ENCODE results near the gene RABL6. TPM values are rescaled to one million over a fixed set of nuclear protein-coding genes. Genes with fewer than 3 reads are reported as not detected.

The RABL6 gene
- total RNA-seq, 2 experiments from 2014 or later, result 83.4 to 85.3 TPM

GRCh38 chr9:136854113-136854841 is 46.5 kb downstream of the RABL6 start:
- Mint-ChIP-seq H3K4me1 (ENCODE audit: low read depth) (peaks cover 7% of the 10 kb centered on the region), H3K36me3 (peaks cover 3% of the 10 kb centered on the region), H3K9me3 (no peaks in the 10 kb centered on the region), H3K27ac (no peak overlapping the region), H3K27me3 (no peaks in the 10 kb centered on the region), H3K4me3 (no peak overlapping the region)
- DNase-seq, result no peak
- intact Hi-C loops (cut with micrococcal nuclease), result no loop called here
- POLR2A ChIA-PET, result interaction anchor here (1.3 kb wide), 1 partner anchor 9 kb away, joined by 3 read pairs; no protein-coding TSS in a partner anchor
- CTCF ChIA-PET, result no interaction called here

DNA sequence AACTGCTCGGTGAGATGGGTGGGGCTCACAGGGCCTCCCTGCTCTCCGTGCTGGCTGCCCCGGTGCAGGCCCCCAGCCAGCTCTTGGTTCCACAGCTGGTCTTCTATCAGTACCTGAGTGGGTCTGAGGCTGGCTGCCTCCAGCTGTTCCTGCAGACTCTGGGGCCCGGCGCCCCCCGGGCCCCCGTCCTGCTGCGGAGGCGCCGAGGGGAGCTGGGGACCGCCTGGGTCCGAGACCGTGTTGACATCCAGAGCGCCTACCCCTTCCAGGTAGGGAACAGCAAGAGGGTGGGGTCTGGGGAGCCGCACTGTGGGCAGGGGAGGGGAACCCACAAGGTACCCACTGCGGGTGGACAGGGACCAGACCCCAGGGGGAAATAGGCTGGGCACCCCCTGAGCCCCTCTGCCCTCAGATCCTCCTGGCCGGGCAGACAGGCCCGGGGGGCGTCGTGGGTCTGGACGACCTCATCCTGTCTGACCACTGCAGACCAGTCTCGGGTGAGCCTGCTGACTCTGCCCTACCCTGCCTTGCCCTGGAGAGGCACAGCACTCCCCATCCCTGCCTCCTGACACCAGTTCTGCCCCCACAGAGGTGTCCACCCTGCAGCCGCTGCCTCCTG is 47.2 kb downstream of the RABL6 start:
- no peak overlapping the region for H3K4me3 Mint-ChIP-seq
- H3K27ac Mint-ChIP-seq, result no peak overlapping the region
- no peaks in the 10 kb centered on the region for H3K9me3 Mint-ChIP-seq
- intact Hi-C loops (cut with micrococcal nuclease), result no loop called here
- peaks cover 2% of the 10 kb centered on the region for H3K36me3 Mint-ChIP-seq
- no peaks in the 10 kb centered on the region for H3K27me3 Mint-ChIP-seq
- ChIA-PET POLR2A (no interaction called here), CTCF (no interaction called here)
- H3K4me1 Mint-ChIP-seq (ENCODE audit: low read depth), result peaks cover 4% of the 10 kb centered on the region
- no peak for DNase-seq

DNA sequence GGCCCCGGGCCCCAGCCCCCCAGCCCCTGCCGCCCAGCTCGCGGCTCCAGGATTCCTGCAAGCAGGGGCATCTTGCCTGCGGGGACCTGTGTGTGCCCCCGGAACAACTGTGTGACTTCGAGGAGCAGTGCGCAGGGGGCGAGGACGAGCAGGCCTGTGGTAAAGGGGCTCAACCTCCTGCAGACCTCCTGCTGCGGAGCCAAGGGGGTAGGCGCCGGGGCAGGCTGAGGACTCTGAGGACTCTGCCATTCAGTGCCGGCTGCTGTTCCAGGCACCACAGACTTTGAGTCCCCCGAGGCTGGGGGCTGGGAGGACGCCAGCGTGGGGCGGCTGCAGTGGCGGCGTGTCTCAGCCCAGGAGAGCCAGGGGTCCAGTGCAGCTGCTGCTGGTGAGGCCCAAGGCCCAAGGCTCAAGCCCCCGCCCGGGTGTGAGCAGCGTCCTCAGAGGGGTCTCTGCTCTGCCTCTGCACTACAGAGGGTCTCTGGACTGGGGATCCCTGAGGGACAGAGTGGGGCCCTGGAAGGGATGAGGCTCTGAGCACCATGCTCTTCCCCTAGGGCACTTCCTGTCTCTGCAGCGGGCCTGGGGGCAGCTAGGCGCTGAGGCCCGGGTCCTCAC is 47.8 kb downstream of the RABL6 start:
- ChIA-PET CTCF (no interaction called here), POLR2A (no interaction called here)
- Mint-ChIP-seq H3K4me3 (no peak overlapping the region), H3K9me3 (no peaks in the 10 kb centered on the region), H3K36me3 (peaks cover 2% of the 10 kb centered on the region), H3K27me3 (no peaks in the 10 kb centered on the region), H3K4me1 (ENCODE audit: low read depth) (no peaks in the 10 kb centered on the region), H3K27ac (no peak overlapping the region)
- intact Hi-C loops (cut with micrococcal nuclease), result no loop called here
- DNase-seq, result no peak

DNA sequence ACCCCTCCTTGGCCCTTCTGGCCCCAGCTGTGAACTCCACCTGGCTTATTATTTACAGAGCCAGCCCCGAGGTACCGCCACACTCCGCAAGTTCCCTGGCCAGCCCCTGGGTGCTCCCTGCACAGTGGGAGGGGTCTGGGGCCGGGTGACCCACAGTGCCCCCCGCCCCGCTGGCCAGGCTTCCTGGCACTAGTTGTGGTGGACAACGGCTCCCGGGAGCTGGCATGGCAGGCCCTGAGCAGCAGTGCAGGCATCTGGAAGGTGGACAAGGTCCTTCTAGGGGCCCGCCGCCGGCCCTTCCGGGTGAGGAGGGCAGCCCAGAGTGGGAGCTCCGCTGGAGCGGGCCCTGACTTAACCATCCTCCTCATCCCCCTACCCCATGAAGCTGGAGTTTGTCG is 48.3 kb downstream of the RABL6 start:
- no peak overlapping the region for H3K27ac Mint-ChIP-seq
- intact Hi-C loops (cut with micrococcal nuclease), result no loop called here
- CTCF ChIA-PET, result no interaction called here
- no peaks in the 10 kb centered on the region for H3K27me3 Mint-ChIP-seq
- POLR2A ChIA-PET, result interaction anchor here (0.6 kb wide), 1 partner anchor 10 kb away, joined by 3 read pairs; the partner anchor contains the start of gene EDF1
- no peaks in the 10 kb centered on the region for H3K9me3 Mint-ChIP-seq
- DNase-seq, result no peak
- H3K36me3 Mint-ChIP-seq, result peaks cover 2% of the 10 kb centered on the region
- no peak overlapping the region for H3K4me3 Mint-ChIP-seq
- no peaks in the 10 kb centered on the region for H3K4me1 Mint-ChIP-seq (ENCODE audit: low read depth)

DNA sequence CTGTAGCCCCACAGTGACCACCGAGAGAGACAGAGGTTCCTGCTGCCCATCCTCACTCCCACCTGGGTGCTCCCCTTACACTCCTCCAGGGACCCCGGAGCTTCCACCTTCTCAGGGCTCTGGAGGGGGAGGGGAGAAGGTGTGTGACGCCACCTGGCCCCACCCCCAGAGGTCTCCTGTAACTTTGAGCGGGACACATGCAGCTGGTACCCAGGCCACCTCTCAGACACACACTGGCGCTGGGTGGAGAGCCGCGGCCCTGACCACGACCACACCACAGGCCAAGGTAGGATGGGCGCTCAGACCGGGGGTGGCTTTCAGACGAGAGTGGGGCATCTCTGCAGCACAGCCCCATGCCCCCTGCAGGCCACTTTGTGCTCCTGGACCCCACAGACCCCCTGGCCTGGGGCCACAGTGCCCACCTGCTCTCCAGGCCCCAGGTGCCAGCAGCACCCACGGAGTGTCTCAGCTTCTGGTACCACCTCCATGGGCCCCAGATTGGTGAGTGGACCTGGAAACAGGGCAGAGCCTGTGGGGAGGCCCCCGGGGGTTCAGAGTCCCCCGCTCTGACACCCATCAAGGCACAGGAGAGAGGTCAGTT is 48.9 kb downstream of the RABL6 start:
- Mint-ChIP-seq H3K27me3 (no peaks in the 10 kb centered on the region), H3K27ac (no peak overlapping the region), H3K36me3 (peaks cover 2% of the 10 kb centered on the region), H3K4me3 (no peak overlapping the region), H3K4me1 (ENCODE audit: low read depth) (no peaks in the 10 kb centered on the region), H3K9me3 (no peaks in the 10 kb centered on the region)
- CTCF ChIA-PET, result no interaction called here
- intact Hi-C loops (cut with micrococcal nuclease), result no loop called here
- DNase-seq, result no peak
- POLR2A ChIA-PET, result interaction anchor here (0.6 kb wide), 1 partner anchor 9 kb away, joined by 3 read pairs; the partner anchor contains the start of gene EDF1

GRCh38 chr9:136857166-136857565 is 49.4 kb downstream of the RABL6 start:
- DNase-seq, result no peak
- Mint-ChIP-seq H3K4me1 (ENCODE audit: low read depth) (no peaks in the 10 kb centered on the region), H3K36me3 (peaks cover 2% of the 10 kb centered on the region), H3K27ac (no peak overlapping the region), H3K27me3 (no peaks in the 10 kb centered on the region), H3K4me3 (no peak overlapping the region), H3K9me3 (no peaks in the 10 kb centered on the region)
- ChIA-PET POLR2A (no interaction called here), CTCF (no interaction called here)
- intact Hi-C loops (cut with micrococcal nuclease), result no loop called here

GRCh38 chr9:136857581-136858412 is 50.0 kb downstream of the RABL6 start:
- Mint-ChIP-seq H3K4me3 (no peak overlapping the region), H3K4me1 (ENCODE audit: low read depth) (no peaks in the 10 kb centered on the region), H3K36me3 (peaks cover 4% of the 10 kb centered on the region), H3K27ac (no peak overlapping the region), H3K9me3 (no peaks in the 10 kb centered on the region), H3K27me3 (no peaks in the 10 kb centered on the region)
- intact Hi-C loops (cut with micrococcal nuclease), result no loop called here
- ChIA-PET CTCF (no interaction called here), POLR2A (no interaction called here)
- DNase-seq, result no peak

- CTCF ChIA-PET, result no interaction called here
- H3K27ac Mint-ChIP-seq, result no peak overlapping the region
- no peaks in the 10 kb centered on the region for H3K4me1 Mint-ChIP-seq (ENCODE audit: low read depth)
- no peak overlapping the region for H3K4me3 Mint-ChIP-seq
- intact Hi-C loops (cut with micrococcal nuclease), result no loop called here
- H3K27me3 Mint-ChIP-seq, result no peaks in the 10 kb centered on the region
- DNase-seq, result no peak
- POLR2A ChIA-PET, result no interaction called here
- H3K36me3 Mint-ChIP-seq, result peaks cover 4% of the 10 kb centered on the region
- H3K9me3 Mint-ChIP-seq, result no peaks in the 10 kb centered on the region
Measured at GRCh38 chr9:136858452-136858843, 50.7 kb downstream of the RABL6 start.

DNA sequence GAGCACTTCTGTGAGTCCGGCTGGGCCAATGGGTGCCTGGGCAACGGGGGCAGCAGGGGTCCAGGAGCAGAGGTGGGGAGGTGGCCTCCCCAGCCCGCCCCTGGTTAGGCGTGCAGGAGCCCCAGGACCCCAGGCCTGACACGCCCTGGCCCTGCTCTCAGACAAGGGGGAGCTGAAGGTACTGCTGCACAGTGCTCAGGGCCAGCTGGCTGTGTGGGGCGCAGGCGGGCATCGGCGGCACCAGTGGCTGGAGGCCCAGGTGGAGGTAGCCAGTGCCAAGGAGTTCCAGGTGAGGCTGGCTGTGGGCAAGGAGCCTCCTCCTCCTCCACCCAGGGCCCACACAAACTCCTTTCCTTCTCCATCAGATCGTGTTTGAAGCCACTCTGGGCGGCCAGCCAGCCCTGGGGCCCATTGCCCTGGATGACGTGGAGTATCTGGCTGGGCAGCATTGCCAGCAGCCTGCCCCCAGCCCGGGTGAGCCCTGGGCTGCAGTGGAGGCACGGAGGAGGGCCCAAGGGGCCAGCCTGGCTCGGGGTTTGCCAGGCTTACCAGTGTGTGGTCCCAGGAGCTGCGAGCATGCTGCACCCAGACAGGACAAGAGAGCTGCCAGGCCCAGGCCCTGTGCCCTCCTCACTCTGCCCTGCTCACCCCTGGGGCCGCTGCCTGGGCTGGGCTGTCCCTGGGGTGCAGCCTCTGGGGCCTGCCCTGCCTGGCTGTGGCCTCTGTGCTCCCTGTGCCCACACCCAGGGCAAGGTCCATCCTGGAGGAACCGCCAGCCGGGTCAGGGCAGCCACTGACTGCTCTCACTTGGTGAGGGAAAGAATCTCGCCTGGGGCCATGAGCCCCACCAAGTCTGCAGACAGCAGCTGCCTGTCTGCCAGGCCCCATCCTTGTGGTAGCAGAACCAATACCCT is 51.4 kb downstream of the RABL6 start:
- CTCF ChIA-PET, result no interaction called here
- intact Hi-C loops (cut with micrococcal nuclease), result no loop called here
- H3K36me3 Mint-ChIP-seq, result peaks cover 10% of the 10 kb centered on the region

DNA sequence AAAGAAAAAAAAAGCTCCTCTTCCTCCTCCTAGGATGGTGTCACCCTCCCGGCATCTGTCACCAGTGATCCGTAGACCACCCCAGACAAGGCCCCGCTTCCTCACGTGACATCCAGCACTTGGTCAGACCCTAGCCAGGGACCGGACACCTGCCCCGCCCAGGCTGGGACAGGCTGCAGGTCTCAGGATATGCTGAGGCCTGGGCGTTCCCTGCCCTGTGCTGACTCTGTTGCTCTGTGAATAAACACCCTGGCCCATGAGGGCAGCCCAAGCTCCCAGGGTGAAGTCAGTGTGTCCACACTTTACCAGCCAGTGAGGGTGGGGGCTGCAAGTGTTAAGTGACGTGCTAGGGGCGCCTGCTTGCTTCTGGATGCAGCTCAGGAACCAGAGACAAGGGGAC is 52.8 kb downstream of the RABL6 start:
- H3K27me3 Mint-ChIP-seq, result no peaks in the 10 kb centered on the region
- H3K4me1 Mint-ChIP-seq (ENCODE audit: low read depth), result peaks cover 15% of the 10 kb centered on the region
- POLR2A ChIA-PET, result interaction anchor here (1.1 kb wide), 1 partner anchor 27 kb away, joined by 3 read pairs; no protein-coding TSS in a partner anchor
- DNase-seq, result no peak
- peaks cover 10% of the 10 kb centered on the region for H3K36me3 Mint-ChIP-seq
- H3K4me3 Mint-ChIP-seq, result no peak overlapping the region
- H3K9me3 Mint-ChIP-seq, result no peaks in the 10 kb centered on the region
- CTCF ChIA-PET, result no interaction called here
- intact Hi-C loops (cut with micrococcal nuclease), result no loop called here
- H3K27ac Mint-ChIP-seq, result no peak overlapping the region

More for the DNA sequence above, 51.4 kb downstream of the RABL6 start:
- Mint-ChIP-seq H3K9me3 (no peaks in the 10 kb centered on the region), H3K27me3 (no peaks in the 10 kb centered on the region), H3K27ac (no peak overlapping the region), H3K4me3 (no peak overlapping the region), H3K4me1 (ENCODE audit: low read depth) (peaks cover 5% of the 10 kb centered on the region)
- POLR2A ChIA-PET, result no interaction called here
- no peak for DNase-seq

All from activated CD4-positive, alpha-beta memory T cell treated with anti-CD3 and anti-CD28 coated beads for 36 hours (primary cell).